Embryonic facial prominence (tissue), 1 donor: ENCODE measurements around the gene SLC39A11.
"Not testable (repeated sequence)": the region's sequence is repeated elsewhere in the genome, so short reads cannot be mapped to it uniquely, and the experiment has no call there.

Experiments
- DNase-seq: peaks from one replicate; pipeline ENCODE4 v3.0.0-alpha.2; 2016; ENCODE audit errors: extremely low spot score

SLC39A11 gene

DNA sequence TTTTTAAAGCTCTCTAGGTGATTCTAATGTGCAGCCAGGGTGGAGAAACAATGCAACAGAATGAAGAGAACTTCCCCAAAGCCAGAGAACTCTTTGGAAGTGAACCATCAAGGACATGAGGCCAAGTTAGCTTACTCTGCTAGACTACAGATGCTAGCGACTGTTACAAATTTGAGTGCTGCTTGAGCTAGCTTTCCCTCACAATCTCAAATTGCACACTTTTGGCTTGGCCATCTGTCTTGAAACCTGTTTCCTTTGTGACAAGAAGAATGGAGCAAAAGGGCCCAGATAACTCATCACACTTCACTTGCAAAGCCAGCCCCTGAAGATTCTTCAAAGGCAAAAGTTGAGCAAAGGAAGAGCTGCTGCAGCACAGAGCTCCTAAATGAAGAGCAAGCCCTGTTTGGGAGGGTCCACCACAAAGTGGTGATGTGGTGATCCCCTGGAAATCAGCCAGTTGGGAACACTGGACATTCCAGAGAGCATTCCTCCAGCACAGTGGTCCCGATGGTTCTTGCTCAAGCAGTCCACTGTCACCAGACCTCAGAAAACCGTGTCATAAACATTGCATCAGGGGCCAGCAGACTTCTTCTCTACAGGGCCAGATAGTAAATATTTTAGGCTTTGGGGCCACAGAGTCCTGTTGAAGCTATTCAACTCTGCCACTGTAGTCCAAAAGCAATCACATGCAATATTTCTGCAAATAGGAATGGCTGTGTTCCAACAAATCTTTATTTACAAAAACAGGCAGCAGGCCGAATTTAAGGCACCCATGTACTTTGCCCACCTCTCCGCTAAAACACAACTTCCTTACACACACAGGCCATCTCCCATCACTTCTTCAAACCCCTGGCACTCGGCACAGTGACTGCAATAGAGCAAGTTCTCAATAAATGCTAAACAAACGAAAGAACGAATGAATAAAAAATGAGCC is 21.2 kb downstream of the SLC39A11 start:
- no peak for DNase-seq

DNA sequence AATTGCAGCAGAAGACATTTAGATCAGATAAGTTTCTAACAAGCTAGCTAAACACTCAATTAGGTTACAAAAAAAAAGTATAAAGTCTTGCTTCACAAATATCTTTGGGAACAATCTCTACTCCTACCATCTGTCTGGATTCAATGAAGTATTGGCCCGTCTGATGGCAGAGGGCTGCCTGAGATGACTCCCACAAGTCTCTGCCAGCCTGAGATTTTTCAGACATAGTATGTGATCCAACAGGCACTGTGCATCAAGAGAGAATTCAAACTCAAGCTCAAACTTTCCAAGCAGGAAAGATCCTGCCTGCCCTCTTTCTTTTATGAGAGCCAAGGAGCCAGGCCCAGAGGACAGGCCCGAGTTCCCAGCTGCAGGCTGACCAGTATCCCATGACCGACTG is 22.6 kb downstream of the SLC39A11 start:
- no peak for DNase-seq

DNA sequence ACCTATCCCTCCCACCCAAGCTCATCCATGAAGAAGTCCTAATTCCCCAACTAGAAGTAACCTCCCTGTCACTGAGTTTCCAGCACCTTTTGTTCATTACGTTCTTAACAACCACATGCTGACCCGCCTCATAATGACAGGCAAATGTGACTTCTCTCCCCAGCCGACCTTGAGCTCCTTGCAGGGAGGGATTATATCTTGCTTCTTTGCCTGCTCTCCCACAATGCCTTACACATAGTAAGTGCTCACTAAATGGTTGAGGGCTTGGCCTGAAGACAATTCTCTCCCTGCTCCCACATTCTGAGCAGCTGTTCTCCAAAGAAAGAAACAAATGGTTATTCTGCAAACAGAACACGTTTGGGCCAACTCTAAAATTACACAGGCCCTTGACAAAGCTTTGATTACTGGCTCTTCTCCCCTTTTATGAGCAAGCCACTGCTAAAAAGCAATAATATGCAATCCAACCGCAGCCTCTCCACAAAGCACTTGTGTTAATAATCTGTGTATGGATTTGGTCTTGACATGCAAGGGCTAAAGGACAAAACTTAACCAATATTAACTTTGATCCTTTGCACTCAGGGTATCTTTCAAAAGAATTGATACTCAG is 23.2 kb downstream of the SLC39A11 start:
- no peak for DNase-seq

DNA sequence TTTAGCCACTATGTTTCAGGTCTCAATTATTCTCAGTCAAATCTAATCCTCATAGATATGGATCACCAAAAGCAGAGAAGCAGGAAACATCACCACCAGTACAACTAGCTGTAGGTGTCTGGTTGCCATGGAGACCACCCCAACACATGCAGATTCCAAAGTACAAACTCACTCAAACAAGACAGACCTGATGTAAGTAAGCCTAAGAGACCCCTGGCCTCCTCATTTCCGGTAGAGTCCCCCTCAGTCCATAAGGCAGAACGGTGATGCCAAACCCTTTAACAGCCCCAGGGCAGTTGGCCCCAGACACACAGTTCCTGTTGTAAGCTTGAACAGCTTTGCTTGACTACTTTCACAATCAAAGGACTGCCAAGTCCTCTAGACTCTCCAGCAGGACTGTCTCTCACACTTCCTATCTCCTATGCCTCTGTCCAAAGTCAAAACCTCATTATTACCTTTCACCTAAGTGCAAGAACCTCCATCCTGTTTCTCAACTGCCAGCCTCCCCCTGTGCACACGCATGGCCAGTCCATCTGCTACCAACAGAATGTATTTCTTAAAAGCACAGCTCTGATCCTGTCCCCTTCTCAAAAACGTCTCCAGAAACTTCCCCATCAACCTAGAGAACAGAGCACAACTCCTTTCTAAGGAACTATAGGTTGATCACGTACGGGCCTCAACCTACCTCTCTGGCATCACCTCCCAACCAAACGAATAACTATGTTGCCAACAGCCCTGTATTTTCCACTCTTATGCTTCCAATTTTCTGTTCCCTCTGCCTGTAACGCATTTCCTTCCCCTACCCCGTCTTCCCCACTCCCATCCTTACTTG is 23.9 kb downstream of the SLC39A11 start:
- DNase-seq: peak; percentile 35

DNA sequence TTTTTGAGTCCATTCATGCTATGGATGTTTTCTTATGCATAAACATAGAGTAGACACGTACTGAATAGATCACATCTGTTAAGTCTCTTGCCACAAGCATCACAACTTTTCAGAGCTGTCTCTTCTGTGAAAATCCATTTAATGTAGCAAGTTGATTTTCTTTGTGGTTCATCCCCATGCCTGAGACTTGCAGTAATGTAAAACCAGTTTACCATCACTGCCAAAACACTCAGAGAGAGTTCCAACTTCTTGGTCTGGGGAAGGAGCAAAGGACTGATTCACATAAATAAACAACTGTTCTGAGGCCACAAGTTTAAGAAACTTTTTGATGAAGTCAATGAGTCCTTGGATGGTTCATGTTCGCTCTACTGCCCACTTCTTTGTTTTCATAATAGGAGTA is 24.8 kb downstream of the SLC39A11 start:
- DNase-seq: not testable (repeated sequence)

DNA sequence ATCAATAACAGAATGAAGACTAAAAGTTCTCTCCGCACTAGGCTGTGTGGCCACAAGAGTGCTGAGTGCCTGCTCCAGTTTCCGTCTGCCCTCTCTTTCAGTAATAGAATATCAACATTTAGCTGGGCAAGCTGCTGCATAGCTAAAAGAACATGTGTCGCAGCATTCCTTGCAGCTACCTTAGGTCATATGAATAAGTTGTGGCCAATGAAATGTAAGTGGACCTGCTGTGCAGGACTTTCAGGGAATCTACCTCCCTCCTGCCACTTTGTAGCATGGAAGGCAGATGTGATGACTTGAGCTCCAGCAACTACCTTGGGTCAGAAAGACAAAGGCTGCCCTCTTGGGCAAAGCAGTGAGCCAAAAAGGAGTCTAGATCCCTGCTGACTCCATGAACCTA is 25.4 kb downstream of the SLC39A11 start:
- DNase-seq: no peak

DNA sequence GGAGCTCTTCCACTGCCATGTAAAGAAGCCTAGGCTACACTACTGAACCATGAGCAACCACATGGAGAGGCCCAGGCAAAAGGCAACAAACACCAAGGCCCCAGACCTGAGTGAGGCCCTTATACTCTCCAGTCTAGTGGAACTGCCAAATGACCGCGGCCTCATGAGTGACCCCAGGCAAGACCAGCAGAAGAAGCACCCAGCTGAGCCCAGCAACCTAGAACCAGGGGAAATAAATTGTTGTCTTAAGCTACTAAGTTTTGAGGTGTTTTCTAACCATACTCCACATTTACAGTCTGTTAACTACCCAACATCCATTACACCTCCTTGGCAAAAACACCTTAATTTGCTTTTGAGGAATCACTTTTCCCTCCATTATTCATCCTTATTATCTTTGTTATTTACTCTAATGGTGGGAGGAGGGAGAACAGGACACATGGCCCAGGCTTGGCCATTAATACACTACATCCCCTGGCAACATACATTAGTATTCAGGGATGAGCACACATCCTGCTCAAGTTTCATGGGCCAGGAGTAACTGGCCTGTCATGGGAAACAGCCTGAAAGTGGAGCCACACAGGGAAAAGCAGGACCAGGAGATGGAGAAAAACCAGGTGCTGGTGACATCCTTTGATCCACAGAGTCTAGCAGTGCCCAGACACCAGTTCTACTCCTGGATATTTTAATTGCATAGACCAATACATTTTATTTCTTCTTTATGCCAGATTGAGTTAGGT is 26.2 kb downstream of the SLC39A11 start:
- no peak for DNase-seq

DNA sequence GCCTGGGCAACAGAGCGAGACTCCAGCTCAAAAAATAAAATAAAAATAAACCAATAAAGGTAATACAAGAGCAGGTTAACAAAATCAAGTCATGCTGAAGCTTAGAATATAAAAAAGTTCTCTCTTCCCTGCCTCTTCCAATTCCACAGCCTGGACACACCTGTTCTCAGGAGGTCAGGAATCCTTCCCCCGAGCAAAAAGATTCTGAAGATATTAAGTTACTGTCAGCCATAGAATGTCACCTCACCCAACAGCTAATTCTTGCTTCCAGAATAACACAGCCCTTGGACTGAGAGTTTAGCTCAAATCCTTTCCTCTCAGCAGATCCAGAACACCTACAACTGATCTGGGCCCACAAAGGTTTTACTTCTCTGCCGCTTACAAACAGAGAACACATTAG is 27.1 kb downstream of the SLC39A11 start:
- no peak for DNase-seq

DNA sequence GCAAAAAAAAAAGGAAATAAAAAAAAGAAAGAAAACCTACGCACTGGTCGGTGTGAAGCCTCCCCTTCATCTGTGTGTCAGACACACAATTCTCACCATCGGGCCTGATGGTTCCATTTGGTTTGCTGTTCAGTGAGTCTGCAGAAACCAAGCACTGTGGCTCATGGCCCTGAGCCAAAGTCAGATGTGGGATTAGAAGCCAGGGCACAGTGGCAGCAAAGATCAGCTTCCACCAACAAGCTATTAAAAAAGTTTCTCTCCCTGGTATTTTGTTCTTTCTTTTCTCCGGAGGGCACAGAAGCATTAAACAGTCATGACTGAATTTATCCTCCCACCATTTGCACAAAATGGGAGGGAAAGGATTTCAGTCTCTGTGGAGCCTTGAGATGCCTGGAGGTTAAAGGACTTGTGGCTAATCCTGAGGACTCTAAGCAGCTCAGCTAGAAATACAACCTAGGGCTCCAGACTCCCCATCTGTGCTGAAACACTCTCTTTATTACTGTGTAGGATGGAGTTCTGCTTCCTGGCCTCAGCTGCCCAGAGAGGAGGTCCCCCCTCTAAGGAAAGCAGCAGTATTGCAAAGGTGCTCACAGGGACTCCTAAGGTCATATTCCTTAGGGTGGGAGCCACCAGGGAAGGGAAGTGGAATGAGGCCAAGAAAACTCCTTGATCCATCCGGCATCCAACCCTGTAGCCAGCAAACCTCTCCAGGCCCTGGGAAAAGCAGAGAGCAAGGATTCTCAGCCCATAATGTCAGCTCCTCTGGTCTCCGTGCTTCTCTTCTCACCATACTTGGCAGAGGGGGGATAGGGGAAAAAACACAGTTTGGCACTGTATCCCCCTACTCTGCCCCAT is 28.2 kb downstream of the SLC39A11 start:
- DNase-seq: no peak

DNA sequence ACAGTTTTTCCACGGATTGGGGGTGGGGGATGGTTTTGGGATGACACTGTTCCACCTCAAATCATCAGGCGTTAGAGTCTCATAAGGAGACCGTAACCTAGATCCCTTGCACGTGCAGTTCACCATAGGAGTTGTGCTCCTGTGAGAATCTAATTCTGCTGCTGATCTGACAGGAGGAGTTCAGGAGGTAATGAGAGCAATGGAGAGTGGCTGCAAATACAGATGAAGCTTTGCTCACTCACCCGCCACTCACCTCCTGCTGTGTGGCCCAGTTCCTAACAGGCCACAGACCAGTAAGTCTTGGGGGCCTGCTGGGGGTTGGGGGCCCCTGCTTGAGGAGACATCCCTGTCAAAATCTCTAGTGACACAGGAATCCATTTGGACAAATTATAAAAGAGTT is 29.8 kb downstream of the SLC39A11 start:
- no peak for DNase-seq

DNA sequence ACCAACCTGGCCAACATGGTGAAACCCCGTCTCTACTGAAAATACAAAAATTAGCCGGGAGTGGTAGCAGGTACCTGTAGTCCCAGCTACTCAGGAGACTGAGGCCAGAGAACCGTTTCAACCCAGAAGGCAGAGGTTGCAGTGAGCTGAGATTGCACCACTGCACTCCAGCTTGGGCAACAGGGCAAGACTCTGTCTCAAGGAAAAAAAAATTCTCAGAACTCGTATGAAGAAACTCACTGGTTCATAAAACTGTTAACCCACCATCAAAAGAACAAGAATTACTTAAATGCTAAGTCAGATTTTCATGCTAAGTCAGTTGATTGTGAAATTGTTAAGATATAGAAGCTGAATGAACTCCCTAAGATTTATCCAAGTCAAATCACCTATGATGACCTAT is 31.3 kb downstream of the SLC39A11 start:
- DNase-seq: no peak

DNA sequence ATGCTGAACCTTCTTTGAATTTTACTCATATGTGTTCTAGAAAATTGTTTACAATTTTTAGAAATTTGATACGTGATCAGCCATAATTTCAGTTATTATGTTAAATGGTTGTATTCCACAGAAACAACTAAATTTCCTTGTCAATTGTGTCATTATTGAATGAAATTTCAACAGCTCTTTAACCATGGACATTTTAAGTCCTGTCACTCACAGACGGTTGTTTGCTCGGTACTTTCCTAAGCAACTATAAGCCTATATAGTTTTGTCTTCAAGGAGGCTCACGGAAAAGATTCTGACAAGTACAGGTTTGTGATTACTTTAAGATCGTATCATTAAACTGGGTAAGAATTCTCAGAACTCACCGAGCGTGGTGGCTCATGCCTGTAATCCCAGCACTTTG is 31.8 kb downstream of the SLC39A11 start:
- no peak for DNase-seq

DNA sequence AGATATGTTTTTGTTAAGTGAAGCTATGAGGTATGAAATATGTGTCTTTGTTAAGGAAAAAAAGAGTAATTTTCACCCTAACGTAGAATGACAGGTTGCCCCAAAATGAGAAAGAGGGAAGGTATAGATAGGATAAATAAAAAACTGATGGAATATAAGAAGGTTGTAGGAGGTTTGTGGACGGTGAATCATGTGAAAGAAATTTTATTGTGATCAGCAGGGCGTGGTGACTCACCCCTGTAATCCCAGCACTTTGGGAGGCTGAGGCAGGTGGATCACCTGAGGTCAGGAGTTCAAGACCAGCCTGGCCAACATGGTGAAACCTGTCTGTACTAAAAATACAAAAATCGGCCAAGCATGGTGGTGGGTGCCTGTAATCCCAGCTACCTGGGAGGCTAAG is 32.8 kb downstream of the SLC39A11 start:
- not testable (repeated sequence) for DNase-seq

DNA sequence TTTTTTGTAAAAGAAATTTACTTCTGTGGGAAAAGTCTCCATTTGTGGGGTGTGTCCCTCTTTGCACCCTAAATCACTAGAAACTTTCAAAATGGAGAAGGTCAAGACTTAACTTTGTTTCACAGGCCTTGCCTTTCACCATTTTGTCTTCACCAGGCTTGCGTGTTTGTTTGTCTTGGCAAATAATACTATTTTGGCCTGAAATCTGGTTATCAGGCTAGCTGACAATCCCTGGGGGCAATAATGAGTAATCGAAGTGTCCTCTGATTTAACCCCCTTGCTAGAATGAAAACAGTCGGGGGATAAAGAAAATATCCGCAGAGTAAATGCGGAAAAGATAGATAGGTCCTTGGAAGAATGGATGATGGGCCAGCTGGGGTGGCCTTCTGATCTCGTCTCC is 34.5 kb downstream of the SLC39A11 start:
- no peak for DNase-seq

DNA sequence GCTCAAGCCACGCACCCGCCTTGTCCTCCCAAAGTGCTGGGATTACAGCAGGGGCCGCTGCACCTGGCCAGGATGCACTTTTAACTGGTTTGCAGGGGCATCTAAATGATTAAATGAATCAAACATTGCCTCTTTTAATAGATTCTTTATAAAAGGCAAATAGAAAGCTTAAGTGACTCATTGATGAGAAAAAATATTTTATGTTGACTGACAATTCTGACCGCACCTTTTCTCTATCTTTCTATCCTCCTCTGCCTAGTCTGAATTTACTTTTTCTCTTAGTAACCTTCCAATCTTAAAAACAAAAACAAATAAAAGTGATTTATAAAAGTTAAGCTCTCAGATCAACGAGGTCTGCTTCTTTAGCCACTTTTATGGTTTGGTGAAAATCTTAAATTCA is 35.3 kb downstream of the SLC39A11 start:
- no peak for DNase-seq

DNA sequence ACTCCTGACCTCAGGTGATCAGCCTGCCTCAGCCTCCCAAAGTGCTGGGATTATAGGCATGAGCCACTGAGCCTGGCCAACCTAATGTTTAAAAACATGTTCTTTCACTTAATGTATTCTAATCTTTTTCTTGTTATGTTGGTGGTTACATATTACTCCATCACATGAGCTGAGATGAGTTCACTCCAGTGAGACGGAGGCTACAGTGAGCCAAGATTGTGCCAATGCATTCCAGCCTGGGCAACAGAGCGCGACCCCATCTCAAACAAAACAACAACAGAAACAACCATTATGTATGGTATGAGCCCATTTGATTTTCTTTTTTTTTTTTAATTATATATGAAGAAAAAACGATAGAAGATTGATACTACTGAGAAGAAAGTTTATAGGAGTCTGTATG is 39.6 kb downstream of the SLC39A11 start:
- no peak for DNase-seq

DNA sequence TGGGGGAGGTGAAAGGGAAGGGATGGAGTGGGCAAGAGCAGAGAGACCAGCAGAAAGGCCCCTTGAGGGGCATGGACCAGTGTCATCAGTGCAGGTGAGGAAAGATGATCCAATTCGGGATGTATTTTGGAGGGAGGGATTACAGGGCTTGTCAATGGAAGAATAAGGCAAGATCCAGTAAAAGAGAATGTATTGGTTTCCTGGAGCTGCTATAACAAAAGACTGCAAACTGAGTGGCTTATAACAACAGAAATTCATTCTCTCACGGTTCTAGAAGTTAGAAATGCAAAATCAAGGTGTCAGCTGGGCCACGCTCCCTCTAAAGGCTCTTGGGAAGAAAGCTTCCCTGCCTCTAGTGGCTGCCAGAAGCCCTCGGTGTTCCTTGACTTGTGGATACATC is 41.7 kb downstream of the SLC39A11 start:
- no peak for DNase-seq

DNA sequence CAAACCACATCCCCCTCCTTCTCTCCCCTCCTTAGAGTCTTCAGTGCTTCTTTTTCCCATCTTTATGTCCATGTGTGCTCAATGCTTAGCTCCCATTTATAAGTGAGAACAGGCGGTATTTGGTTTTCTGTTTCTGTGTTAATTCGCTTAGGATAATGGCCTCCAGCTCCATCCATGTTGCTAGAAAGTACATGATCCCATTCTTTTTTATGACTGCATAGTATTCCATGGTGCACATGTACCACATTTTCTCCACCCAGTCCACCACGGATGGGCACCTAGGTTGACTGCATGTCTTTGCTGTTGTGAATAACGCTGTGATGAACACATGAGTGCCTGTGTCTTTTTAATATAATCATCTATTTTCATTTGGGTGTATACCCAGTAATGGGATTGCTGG is 44.3 kb downstream of the SLC39A11 start:
- DNase-seq: no peak

DNA sequence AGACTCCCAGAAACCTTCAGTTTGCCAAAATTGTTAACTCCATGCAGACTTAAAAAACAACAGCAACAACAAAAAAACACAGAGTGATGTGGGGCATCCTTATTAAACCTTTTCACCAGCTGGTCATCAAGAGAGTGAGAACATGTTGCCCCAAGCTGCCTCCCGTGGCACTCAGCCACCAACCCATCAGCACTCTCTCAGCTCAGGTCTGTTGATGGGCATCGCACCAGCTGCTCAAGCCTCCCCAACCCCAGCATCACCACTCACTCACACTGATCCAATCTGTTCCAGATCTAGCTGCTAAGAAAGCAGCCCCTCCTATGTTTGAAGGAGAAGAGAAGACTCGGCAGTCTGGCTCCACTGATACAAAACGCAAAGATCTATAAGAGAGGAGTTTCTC is 46.8 kb downstream of the SLC39A11 start:
- no peak for DNase-seq

DNA sequence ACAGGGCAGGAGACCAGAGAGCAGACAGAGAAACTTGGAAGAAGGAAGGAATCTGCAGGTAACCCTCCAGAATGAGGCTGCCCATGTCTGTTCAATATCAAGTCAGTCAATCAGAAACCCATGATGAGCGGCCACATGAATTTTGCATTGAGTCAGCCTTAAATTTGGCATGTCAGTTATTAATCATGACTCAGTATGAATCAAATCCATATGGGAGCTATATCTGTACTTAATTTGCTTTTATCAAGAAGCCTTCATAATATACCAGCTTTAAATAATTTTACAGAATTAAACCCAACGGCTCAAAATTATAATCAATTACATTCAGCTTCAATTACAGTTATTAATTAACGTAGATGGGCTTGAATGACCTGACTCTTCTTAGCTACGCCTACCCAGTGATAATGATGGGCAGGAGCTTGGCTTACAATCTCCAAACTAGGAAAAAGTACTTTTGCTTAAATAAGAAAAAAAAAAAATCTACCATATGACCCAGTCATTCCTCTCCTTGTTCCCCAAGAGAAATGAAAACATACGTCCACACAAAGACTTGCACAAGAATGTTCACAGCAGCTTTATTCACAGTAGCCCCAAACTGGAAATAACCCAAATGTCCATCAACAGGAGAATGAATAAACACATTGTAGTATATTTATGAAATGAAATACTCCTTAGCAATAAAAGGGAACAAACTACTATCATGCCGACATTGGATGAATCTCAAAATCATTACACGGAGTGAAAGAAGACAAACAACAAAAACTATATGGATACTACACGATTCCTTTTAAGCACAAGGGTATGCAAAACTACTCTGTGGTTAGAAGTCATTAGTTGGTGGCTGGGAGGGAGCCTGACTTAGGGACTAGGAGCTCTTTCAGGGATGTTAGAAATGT is 48.6 kb downstream of the SLC39A11 start:
- no peak for DNase-seq
